Left lung (tissue), 10 donors: ENCODE measurements around the gene TNFAIP8. TPM values are rescaled to one million over a fixed set of nuclear protein-coding genes. Genes with fewer than 3 reads are reported as not detected.
A peak's percentile ranks its signal among the peaks of the same experiment; 100 is the strongest.
"Not testable (repeated sequence)": the region's sequence is repeated elsewhere in the genome, so short reads cannot be mapped to it uniquely, and the experiment has no call there.

ENCODE experiments used
- ATAC-seq: fragments of 200-7000 bp; cut with Tn5 transposase; one replicate; pipeline ENCODE4 v1.9.1; 2020; ENCODE audit warnings: moderate library complexity
- DNase-seq, 4 donors: peaks; one replicate each; pipeline ENCODE4 v3.0.0-alpha.2; 2013 to 2020
- H3K27ac ChIP-seq, 2 donors: fragments of 200-600 bp; sonication (generic) in 1 of 2; one replicate each; pipeline versions ENCODE4 v1.5.0 to v1.8.0; 2020 to 2021
- H3K27me3 ChIP-seq, 2 donors: fragments of 200-600 bp; sonication (generic) in 1 of 2; one replicate each; pipeline versions ENCODE4 v1.5.0 to v1.8.0; 2020 to 2021
- H3K36me3 ChIP-seq, 2 donors: fragments of 200-600 bp; sonication (generic) in 1 of 2; one replicate each; pipeline versions ENCODE4 v1.5.0 to v1.8.0; 2020 to 2021
- H3K4me1 ChIP-seq, 2 donors: fragments of 200-600 bp; one replicate each; pipeline ENCODE4 v1.8.0; 2021
- H3K4me3 ChIP-seq, 2 donors: fragments of 200-600 bp; sonication (generic) in 1 of 2; one replicate each; pipeline versions ENCODE4 v1.5.0 to v1.8.0; 2020 to 2021; ENCODE audit warnings: mild to moderate bottlenecking in 1 of 2
- H3K9me3 ChIP-seq, 2 donors: fragments of 200-600 bp; sonication (generic) in 1 of 2; one replicate each; pipeline versions ENCODE4 v1.5.0 to v1.8.0; 2020 to 2021
- CTCF ChIP-seq, 2 donors: fragments of 200-600 bp; sonication (generic) in 1 of 2; IDR thresholded peaks; one replicate each; pipeline versions ENCODE4 v1.5.0 to v1.8.0; 2021; ENCODE audit warnings: antibody characterized with exemption in 2 of 2
- intact Hi-C, 2 donors: fragments of 100-400 bp; cut with DNase I; formaldehyde crosslinking; loops; one replicate each; pipeline versions ENCODE4 v1.11.2 to v1.14.2; 2022
- polyA plus RNA-seq, 6 donors: library from polyadenylated mRNA; unstranded; fragments of 120-200 nt; gene quantifications; one replicate each; pipeline ENCODE4 v1.2.1, GENCODE V29; 2013; ENCODE audit not compliant: insufficient read length in 6 of 6
- total RNA-seq, 2 donors: library from RNA; stranded (reverse); fragmentation: NEBNext Ultra II Directional; extraction: Animal tissue kit (Norgen Biotek cat#: 25700); gene quantifications; one replicate each; pipeline ENCODE4 v1.2.1, GENCODE V29; 2021
- donor health status: DM: no; HTN: yes; CAD: no.
- donor health status: DM: no; HTN: no; CAD: no.

TNFAIP8 gene
- total and polyA plus RNA-seq, 8 donors: 15.6 to 31.6 (median 25.6) TPM

- DNase-seq: peak in 3 of 4 donors; percentile 55 to 92 (median 83)
- TF ChIP-seq CTCF (IDR thresholded peaks at IDR 0.05): peak; percentile 16 to 66
- no peaks in the 10 kb centered on the region for H3K36me3 ChIP-seq
- H3K9me3 ChIP-seq: peaks cover 0 to 7% of the 10 kb centered on the region in 2 donors
- intact Hi-C loops: no loop called here
- peaks cover 0 to 26% of the 10 kb centered on the region in 2 donors for H3K4me1 ChIP-seq
- no peaks in the 10 kb centered on the region for H3K27me3 ChIP-seq
- no peak overlapping the region for H3K4me3 ChIP-seq
- H3K27ac ChIP-seq: no peak overlapping the region
- ATAC-seq: peak; percentile 86
These were observed 79.8 kb downstream of the TNFAIP8 start for GRCh38 chr5:119435436-119436132.

GRCh38 chr5:119437785-119438586, 82.2 kb downstream of the TNFAIP8 start:
- H3K4me1 ChIP-seq: peaks cover 0 to 26% of the 10 kb centered on the region in 2 donors
- H3K4me3 ChIP-seq, DNase-seq, H3K9me3 ChIP-seq, ATAC-seq, H3K27ac ChIP-seq, H3K36me3 ChIP-seq, intact Hi-C loops, H3K27me3 ChIP-seq: not testable (repeated sequence)

DNA sequence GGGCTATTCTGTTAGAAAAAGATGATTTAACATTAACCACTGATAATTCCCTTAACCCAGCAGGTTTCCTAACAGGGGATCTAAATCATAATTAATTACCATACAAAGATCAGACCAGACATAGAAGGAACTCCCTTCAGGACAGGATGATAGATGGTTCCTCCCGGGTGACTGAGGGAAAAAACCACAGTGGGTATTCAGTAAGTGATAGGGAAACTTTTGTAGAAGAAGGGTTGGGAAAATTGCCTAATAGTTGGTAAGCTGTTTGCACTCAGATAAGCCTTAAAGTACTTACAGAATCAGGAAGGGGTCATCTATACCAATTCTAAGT, 82.7 kb downstream of the TNFAIP8 start:
- H3K36me3 ChIP-seq, H3K4me3 ChIP-seq, DNase-seq, intact Hi-C loops, H3K27me3 ChIP-seq, H3K9me3 ChIP-seq: not testable (repeated sequence)
- Histone ChIP-seq H3K27ac (peak overlapping the region in 1 of 2 donors; percentile 23), H3K4me1 (peaks cover 0 to 26% of the 10 kb centered on the region in 2 donors)
- peak; percentile 33 for ATAC-seq

DNA sequence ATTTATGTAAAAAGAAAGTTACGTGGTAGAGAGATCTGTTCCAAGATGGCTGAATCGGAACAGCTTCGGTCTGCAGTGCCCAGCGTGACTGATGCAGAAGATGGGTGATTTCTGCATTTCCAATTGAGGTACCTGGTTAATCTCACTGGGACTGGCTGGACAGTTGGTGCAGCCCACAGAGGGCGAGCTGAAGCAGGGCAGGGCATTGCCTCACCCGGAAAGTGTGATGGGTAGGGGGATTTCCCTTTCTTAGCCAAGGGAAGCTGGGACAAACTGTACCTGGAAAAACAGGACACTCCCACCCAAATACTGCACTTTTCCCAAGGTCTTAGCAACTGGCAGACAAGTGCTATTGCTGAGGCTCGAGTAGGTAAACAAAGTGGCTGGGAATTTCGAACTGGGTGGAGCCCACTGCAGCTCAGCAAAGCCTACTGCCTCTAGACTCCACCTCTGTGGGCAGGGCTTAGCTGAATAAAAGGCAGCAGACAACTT, 83.4 kb downstream of the TNFAIP8 start:
- Histone ChIP-seq H3K27ac (peak overlapping the region in 1 of 2 donors; percentile 23), H3K4me1 (peaks cover 0 to 26% of the 10 kb centered on the region in 2 donors), H3K4me3 (peak overlapping the region in 1 of 2 donors; percentile 13), H3K9me3 (peaks cover 0 to 6% of the 10 kb centered on the region in 2 donors), H3K27me3 (no peaks in the 10 kb centered on the region), H3K36me3 (no peaks in the 10 kb centered on the region)
- DNase-seq: peak in 2 of 4 donors; percentile 59 to 71
- ATAC-seq: peak; percentile 90
- intact Hi-C loops: no loop called here
- TF ChIP-seq CTCF (IDR thresholded peaks at IDR 0.05): no peak

GRCh38 chr5:119439632-119440031, 83.8 kb downstream of the TNFAIP8 start:
- H3K4me1 ChIP-seq: peaks cover 0 to 26% of the 10 kb centered on the region in 2 donors
- H3K27me3 ChIP-seq, ATAC-seq, H3K27ac ChIP-seq, H3K4me3 ChIP-seq, H3K9me3 ChIP-seq, H3K36me3 ChIP-seq, DNase-seq, intact Hi-C loops: not testable (repeated sequence)

DNA sequence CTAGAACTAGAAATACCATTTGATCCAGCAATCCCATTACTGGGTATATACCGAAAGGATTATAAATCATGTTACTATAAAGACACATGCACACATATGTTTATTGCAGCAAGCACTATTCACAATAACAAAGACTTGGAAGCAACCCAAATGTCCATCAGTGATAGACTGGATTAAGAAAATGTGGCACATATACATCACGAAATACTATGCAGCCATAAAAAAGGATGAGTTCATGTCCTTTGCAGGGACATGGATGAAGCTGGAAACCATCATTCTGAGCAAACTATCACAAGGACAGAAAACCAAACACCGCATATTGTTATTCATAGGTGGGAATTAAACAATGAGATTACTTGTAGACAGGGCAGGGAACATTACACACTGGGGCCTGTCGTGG, 88.8 kb downstream of the TNFAIP8 start:
- H3K36me3 ChIP-seq, H3K4me1 ChIP-seq, intact Hi-C loops, DNase-seq, H3K27ac ChIP-seq, H3K9me3 ChIP-seq, H3K4me3 ChIP-seq, H3K27me3 ChIP-seq, ATAC-seq: not testable (repeated sequence)

GRCh38 chr5:119445544-119445943, 89.7 kb downstream of the TNFAIP8 start:
- no peak for ATAC-seq
- no peak for DNase-seq
- TF ChIP-seq CTCF (IDR thresholded peaks at IDR 0.05): no peak
- Histone ChIP-seq H3K4me1 (no peaks in the 10 kb centered on the region), H3K27me3 (no peaks in the 10 kb centered on the region), H3K27ac (no peak overlapping the region), H3K9me3 (peaks cover 0 to 9% of the 10 kb centered on the region in 2 donors), H3K4me3 (no peak overlapping the region), H3K36me3 (no peaks in the 10 kb centered on the region)
- intact Hi-C loops: no loop called here
